Smooth muscle cell (in vitro differentiated cells): ENCODE measurements around the gene CLDN12. TPM values are rescaled to one million over a fixed set of nuclear protein-coding genes. Genes with fewer than 3 reads are reported as not detected.
A peak's percentile ranks its signal among the peaks of the same experiment; 100 is the strongest.

Source experiments
- DNase-seq: peaks from one replicate; lab custom pipeline; 2025; ENCODE audit not compliant: unreplicated experiment; lab: John Stamatoyannopoulos, UW
- H2AFZ ChIP-seq: fragments of 200-600 bp; sonication (generic); 2 replicates; pipeline ENCODE4 v1.6.0; 2016; ENCODE audit warnings: antibody characterized with exemption, low read depth, mild to moderate bottlenecking
- H3F3A ChIP-seq: fragments of 200-600 bp; sonication (generic); 2 replicates; pipeline ENCODE4 v1.6.0; 2017; ENCODE audit warnings: antibody characterized with exemption, low read depth
- H3K27ac ChIP-seq: fragments of 200-600 bp; sonication (generic); 2 replicates; pipeline ENCODE4 v1.5.1; 2016; ENCODE audit warnings: low read depth, mild to moderate bottlenecking
- H3K27me3 ChIP-seq: fragments of 200-600 bp; sonication (generic); 2 replicates; pipeline ENCODE4 v1.6.1; 2016; ENCODE audit warnings: low read depth, mild to moderate bottlenecking
- H3K36me3 ChIP-seq: fragments of 200-600 bp; sonication (generic); 2 replicates; pipeline ENCODE4 v1.5.1; 2016; ENCODE audit warnings: low read depth
- H3K4me1 ChIP-seq: fragments of 200-600 bp; sonication (generic); 2 replicates; pipeline ENCODE4 v1.5.1; 2016; ENCODE audit warnings: low read depth
- H3K4me2 ChIP-seq: fragments of 200-600 bp; sonication (generic); 2 replicates; pipeline ENCODE4 v1.6.0; 2016; ENCODE audit warnings: mild to moderate bottlenecking
- H3K4me3 ChIP-seq: fragments of 200-600 bp; sonication (generic); 2 replicates; pipeline ENCODE4 v1.5.1; 2016; ENCODE audit warnings: mild to moderate bottlenecking
- H3K79me2 ChIP-seq: fragments of 200-600 bp; sonication (generic); 2 replicates; pipeline ENCODE4 v1.6.0; 2016; ENCODE audit warnings: low read depth, mild to moderate bottlenecking
- H3K9ac ChIP-seq: fragments of 200-600 bp; sonication (generic); 2 replicates; pipeline ENCODE4 v1.6.0; 2016; ENCODE audit warnings: low read depth
- H3K9me3 ChIP-seq: fragments of 200-600 bp; sonication (generic); replicated peaks from 2 replicates; pipeline ENCODE4 v1.5.1; 2016; ENCODE audit warnings: low read depth
- H4K20me1 ChIP-seq: fragments of 200-600 bp; sonication (generic); 2 replicates; pipeline ENCODE4 v1.6.0; 2016; ENCODE audit warnings: low read depth
- CTCF ChIP-seq: fragments of 200-600 bp; sonication (generic); IDR thresholded peaks from 2 replicates; pipeline ENCODE4 v1.5.1; 2017; ENCODE audit warnings: borderline replicate concordance, mild to moderate bottlenecking, antibody characterized with exemption; ENCODE audit not compliant: insufficient read depth, poor library complexity, severe bottlenecking
- whole genome bisulfite sequencing: methylation state at CpG from one replicate; pipeline ENCODE4 v1.1.7; 2016; ENCODE audit warnings: low lambda C conversion rate; 5-methylcytosine and 5-hydroxymethylcytosine counted together
- polyA plus RNA-seq: library from polyadenylated mRNA; unstranded; fragments of >200 nt; fragmentation: Nextera tagmentation; extraction: Ambion mirVana; gene quantifications from 2 replicates; pipeline ENCODE4 v1.2.1, GENCODE V29; 2016
- total RNA-seq: library from RNA; depleted of rRNA; stranded (reverse); fragments of >200 nt; gene quantifications from 2 replicates; pipeline ENCODE4 v1.2.3, GENCODE V29; 2014

Gene CLDN12
- total and polyA plus RNA-seq, 2 experiments from 2014 or later = 16.1 to 51.1 TPM

- peaks cover 4% of the 10 kb centered on the region for H3K36me3 ChIP-seq
- H3K27me3 ChIP-seq = no peaks in the 10 kb centered on the region
- no peak overlapping the region for H2AFZ ChIP-seq
- no peak overlapping the region for H3K4me2 ChIP-seq
- H3K27ac ChIP-seq = no peak overlapping the region
- TF ChIP-seq CTCF = peak; percentile 4
- H3K4me1 ChIP-seq = no peaks in the 10 kb centered on the region
- WGBS = 89% methylated on average over 11 of the region's 11 CpGs
- no peaks in the 10 kb centered on the region for H3K9me3 ChIP-seq
- no peak for DNase-seq
- H3K79me2 ChIP-seq = peaks cover 3% of the 10 kb centered on the region
- no peaks in the 10 kb centered on the region for H3F3A ChIP-seq
- peaks cover 38% of the 10 kb centered on the region for H4K20me1 ChIP-seq
- no peak overlapping the region for H3K9ac ChIP-seq
- H3K4me3 ChIP-seq = no peak overlapping the region
Measured at GRCh38 chr7:90412458-90413184, 9.4 kb downstream of the CLDN12 start.

GRCh38 chr7:90413185-90413528 is 9.9 kb downstream of the CLDN12 start:
- no peak for DNase-seq
- no peak overlapping the region for H3K27ac ChIP-seq
- no peaks in the 10 kb centered on the region for H3K9me3 ChIP-seq
- no peaks in the 10 kb centered on the region for H3K4me1 ChIP-seq
- no peaks in the 10 kb centered on the region for H3K79me2 ChIP-seq
- no peak overlapping the region for H3K9ac ChIP-seq
- no peaks in the 10 kb centered on the region for H3K27me3 ChIP-seq
- no peak for TF ChIP-seq CTCF
- no peaks in the 10 kb centered on the region for H3F3A ChIP-seq
- 98% methylated on average over 2 of the region's 2 CpGs for WGBS
- peaks cover 37% of the 10 kb centered on the region for H4K20me1 ChIP-seq
- H3K4me2 ChIP-seq = no peak overlapping the region
- H2AFZ ChIP-seq = no peak overlapping the region
- peaks cover 4% of the 10 kb centered on the region for H3K36me3 ChIP-seq
- no peak overlapping the region for H3K4me3 ChIP-seq

- Histone ChIP-seq H3F3A (no peaks in the 10 kb centered on the region), H3K27ac (no peak overlapping the region), H3K79me2 (no peaks in the 10 kb centered on the region), H3K4me3 (no peak overlapping the region), H3K27me3 (no peaks in the 10 kb centered on the region), H4K20me1 (no peaks in the 10 kb centered on the region), H3K9me3 (no peaks in the 10 kb centered on the region), H3K9ac (no peak overlapping the region), H3K4me1 (no peaks in the 10 kb centered on the region), H3K4me2 (no peak overlapping the region), H2AFZ (no peak overlapping the region), H3K36me3 (no peaks in the 10 kb centered on the region)
- no peak for TF ChIP-seq CTCF
- 91% methylated on average over 6 of the region's 6 CpGs for WGBS
- DNase-seq = no peak
Measured at GRCh38 chr7:90421651-90422050, 18.4 kb downstream of the CLDN12 start.

- H3K9ac ChIP-seq = no peak overlapping the region
- H3K9me3 ChIP-seq = no peaks in the 10 kb centered on the region
- WGBS = 93% methylated on average over 3 of the region's 3 CpGs
- DNase-seq = no peak
- no peak overlapping the region for H3K4me3 ChIP-seq
- no peaks in the 10 kb centered on the region for H3K36me3 ChIP-seq
- H4K20me1 ChIP-seq = no peaks in the 10 kb centered on the region
- no peak overlapping the region for H2AFZ ChIP-seq
- H3F3A ChIP-seq = no peaks in the 10 kb centered on the region
- H3K4me1 ChIP-seq = no peaks in the 10 kb centered on the region
- no peak overlapping the region for H3K27ac ChIP-seq
- no peaks in the 10 kb centered on the region for H3K79me2 ChIP-seq
- H3K4me2 ChIP-seq = no peak overlapping the region
- no peak for TF ChIP-seq CTCF
- no peaks in the 10 kb centered on the region for H3K27me3 ChIP-seq
Measured at GRCh38 chr7:90424720-90425119, 21.5 kb downstream of the CLDN12 start.
